HG03196 (cell line): ENCODE results near the gene PECR.

Source experiments
- ATAC-seq: cut with Tn5 transposase; IDR thresholded peaks from one replicate; pipeline ENCODE4 v1.9.1; 2021; ENCODE audit not compliant: unreplicated experiment

Gene PECR

DNA sequence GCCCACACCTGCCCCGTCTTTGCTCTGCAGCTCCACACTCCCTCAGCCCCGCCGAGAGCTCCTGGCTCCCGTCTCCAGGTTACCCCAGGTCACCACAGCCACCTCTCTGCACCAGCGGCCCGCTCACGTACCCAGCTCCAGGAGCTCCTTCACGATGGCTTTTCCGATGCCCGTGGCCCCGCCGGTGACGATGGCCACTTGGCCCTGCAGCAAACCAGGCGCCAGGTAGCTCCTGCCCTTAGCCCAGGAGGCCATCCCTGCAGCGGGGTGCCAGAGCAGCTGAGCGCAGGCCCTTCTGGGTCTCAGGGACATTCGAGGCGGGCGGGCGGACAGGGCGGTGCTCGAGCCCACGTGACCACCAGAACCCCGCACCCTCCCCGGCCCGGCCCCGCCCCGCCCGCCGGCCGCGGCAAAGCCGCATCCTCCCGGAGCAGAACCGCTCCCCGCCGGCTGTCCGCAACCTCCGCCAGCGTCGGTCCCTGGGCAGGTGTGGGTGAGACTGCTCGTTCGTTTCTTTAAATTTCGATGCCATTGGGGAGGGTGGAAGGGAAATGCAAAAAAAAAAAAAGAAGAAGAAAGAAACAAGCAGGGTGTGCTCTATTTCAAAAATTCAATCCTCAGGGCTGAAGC lies at the start of gene PECR, which contains the start of gene TMEM169:
Gene PECR (minus strand): TSS at position 323 of the 630 bp plus-strand sequence. CDS start 68 bp downstream, at position 255.
Gene TMEM169 (plus strand): TSS at position 433 of the 630 bp plus-strand sequence. CDS start 14,045 bp downstream, outside the sequence.
- peak; percentile 89 for ATAC-seq

DNA sequence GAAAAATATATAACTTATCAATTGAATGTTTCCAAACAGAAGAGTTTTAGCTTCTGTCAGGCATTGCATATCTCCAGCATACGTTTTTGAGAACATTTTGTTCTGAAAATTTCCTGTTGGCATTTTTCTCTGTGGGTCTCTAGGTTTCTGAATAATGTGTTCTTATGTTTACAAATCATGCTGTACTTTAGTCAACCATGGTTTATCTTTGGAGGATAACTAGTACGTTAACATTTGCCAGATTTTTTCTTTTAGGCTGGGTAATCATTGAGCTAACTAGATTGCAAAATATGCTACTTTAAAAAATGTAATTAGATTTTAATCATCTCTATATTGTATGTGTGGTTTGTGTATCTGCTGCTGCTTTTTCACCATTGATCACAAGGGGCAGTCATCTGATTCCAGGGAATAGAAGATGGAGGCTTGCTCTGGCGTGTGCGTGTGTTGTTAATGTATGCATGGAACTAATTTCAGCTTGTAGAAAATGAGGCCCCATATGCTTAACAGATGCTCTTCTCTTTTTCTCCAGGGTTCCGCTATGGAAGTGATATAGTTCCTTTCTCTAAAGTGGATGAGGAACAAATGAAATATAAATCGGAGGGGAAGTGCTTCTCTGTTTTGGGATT lies 48.9 kb upstream of the PECR start:
- ATAC-seq: no peak

DNA sequence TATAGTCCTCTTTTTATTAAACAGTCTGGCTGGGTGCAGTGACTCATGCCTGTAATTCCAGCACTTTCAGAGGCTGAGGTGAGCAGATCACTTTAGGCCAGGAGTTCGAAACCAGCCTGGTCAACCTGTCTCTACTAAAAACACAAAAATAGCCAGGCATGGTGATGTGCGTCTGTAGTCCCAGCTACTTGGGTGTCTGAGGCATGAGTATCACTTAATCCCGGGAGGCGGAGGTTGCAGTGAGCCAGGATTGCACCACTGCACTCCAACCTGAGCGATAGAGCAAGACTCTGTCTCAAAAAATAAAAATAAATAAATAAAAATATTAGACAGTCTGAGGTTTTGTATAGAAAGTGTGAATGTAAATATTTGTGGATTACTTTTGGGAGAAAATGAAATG lies 45.3 kb upstream of the PECR start:
- ATAC-seq: no peak

DNA sequence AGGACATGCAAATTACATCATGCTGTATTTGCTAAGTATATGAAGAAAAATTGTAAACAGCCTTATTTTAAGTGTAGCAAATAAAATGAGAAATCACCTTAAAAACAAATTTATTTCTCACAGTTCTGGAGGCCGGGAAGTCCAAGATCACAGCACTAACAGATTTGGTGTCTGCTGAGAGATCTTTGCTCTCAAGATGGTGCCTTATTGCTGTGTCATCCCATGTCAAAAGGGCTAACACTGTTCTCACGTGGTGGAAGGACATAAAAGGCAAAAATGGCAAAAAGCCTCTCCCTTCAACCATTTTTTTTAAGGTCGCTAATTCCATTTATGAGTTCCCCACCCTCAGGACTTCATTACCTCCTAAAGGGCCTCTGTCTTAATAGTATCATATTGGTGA lies 39.6 kb upstream of the PECR start:
- ATAC-seq: no peak

DNA sequence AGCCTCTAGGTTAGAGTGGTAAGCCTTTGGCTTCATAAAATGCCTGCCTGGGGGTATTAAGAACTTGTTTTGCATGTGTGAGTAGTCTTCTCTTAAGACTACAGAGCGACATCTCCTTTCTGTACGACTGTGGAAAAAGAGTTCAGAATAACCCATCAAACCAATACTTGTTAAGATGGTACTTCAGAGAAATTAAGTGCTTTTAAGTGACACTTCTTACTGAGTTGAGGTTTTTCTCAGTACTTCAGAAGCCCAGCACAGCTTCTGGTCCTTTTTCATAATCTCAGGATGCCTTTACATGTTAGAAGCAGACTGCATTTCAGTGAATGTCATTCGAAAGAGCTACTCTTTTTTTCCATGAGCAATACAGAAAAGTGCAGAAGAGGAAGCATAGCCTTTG lies 38.4 kb upstream of the PECR start:
- ATAC-seq: no peak

DNA sequence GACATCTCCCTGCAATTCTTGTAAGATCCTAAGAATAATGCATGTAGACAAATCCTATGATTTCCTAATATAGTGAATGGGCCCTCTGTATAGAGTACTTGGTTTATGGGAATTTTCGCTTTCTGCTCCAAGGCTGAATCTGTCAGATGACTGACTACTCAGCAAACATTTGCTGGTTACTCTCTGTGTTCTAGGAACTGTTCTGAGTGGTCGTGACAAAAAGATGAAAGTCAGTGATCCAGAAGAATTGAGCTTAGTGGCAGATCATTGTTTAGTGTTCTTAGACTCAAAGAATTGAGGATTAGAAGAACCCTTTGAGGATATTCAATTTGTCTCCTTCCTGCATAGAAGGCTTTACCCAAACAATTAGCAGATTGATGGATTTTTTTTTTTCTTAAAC lies 37.5 kb upstream of the PECR start:
- no peak for ATAC-seq

DNA sequence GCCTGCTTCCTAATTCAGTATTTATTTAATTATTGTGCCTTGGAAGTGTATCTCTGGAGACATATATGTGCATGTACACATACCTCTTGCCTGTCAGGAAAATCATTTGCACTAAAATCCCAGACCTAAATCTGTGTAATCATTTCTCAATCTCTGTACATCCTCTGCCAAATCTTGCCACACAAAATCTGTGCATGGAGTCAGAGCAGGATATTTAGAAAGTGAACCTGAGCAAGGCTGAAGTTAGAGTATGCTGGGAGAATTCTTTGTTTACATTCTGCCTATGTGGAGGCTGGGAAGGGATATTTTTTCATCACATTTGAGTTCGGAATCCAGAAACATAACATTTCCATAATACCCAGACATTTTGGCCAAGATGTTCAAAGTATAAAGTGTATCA lies 36.9 kb upstream of the PECR start:
- ATAC-seq: no peak

DNA sequence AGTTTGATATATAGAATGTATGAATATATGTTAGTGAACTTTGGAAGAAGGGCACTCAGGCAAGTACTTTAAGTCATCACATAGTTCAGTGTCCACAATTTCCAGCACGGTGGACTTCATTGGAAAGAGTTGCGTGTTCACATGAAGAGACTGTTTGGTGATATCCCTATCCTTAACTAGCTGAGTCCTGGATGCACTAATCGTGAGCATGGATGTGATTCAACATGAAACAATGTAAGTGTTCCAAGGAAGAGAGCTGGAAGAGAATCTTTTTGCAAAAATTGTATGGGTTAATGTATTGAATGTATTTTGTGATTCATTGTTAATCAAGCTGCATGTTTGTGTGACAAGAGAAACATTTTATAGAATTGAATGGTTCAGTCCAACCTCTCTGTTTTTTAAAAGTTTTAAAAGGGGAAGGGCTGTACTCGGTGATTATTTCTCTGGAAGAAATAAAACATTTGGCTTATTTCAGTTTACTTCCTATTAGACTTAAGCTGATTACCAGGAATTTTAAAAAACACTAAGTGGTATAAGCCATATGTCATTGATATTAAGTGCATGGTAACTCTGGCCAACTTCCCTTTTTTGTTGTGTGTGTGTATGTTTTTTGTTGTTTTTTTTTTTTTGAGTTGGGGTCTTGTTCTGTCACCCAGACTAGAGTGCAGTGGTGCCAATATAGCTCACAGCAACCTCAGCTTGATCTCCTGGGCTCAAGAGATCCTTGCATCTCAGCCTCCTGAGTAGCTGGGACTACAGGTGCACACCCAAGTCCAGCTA lies 36.1 kb upstream of the PECR start:
- no peak for ATAC-seq

DNA sequence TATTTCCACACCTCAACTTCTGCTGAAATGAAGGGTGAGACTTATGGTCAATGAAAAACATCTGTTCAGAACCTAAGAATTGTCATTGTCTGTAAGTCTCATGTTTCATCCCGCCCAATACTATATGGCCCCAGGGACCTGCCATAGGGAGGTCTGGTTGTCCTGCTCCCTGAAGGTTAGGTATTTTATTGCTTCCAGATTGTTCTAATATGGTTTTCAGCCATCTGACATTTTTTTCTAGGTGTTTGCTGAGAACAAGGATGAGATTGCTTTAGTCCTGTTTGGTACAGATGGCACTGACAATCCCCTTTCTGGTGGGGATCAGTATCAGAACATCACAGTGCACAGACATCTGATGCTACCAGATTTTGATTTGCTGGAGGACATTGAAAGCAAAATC lies 34.8 kb upstream of the PECR start:
- ATAC-seq: no peak

DNA sequence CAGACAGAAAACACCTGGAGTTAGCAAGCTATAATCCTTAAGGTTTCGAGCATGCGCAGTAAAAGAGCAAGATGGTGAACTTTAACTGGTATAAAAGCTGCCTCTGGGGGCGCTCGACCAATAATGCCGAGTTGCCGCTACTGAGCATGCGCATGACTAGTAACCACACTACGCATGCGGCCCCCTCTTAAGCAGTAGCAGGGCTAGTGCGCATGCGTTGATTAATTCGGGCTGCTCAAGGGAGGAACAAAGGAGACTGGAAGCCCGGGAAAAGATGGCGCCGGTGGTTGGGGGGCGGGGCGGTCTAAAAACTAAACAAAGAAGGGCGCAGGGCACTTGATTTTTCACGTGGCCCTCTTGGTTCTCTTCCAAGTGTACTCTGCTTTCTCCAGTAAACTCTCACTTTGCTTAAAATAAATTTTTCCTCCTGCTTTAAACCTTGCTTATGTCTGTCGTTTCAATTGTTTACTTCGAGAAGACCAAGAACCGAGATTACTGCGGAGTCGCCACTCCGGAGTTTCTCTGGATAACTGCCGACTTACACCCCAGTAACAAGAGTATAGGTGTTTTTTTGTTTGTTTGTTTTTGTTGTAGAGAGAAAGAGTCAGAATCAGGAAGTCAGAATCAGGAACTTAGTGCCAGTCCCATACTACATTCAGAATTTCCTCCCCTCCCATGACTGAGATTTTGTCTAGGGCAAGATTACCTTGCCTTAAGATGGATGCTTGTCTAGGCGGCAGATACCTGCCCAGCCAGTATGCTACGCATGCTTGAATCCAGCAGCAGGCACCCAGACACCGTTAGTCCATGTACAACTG lies 33.3 kb upstream of the PECR start:
- ATAC-seq: peak; percentile 59

DNA sequence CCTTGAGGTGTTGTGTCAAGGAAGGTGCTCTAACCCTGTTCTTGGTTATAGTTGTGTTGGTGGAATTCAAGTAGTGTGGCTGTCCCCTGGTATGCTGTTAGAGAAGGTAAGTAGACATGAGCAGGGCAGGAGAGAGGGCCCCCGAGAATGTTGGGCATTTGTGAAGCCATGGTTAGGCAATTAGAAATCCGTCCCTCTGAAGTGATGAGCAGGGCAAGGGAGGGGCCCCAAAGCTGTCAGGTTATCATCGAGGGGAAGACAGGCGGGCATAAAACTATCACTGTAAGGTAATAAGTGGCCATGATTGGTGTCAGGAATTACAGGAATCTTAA lies 32.7 kb upstream of the PECR start:
- ATAC-seq: peak; percentile 5

DNA sequence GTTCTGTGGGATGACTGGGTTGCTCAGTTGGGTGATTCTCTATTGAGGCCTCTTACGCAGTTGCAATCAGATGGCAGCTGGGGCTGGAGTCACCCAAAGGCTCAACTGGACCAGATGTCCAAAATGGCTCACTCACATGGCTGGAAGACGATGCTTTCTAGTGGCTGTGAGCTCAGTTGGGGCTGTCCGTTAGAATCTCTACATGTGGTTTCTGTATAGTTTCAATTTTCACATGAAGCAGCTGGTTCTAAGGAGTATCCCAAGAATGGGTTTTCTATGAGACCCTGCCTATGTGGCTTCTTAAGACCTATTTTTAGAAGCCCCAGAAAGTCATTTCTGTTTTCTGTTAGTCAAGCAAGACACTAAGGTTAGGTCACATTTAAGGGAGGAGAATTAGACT lies 32.0 kb upstream of the PECR start:
- ATAC-seq: peak; percentile 52

DNA sequence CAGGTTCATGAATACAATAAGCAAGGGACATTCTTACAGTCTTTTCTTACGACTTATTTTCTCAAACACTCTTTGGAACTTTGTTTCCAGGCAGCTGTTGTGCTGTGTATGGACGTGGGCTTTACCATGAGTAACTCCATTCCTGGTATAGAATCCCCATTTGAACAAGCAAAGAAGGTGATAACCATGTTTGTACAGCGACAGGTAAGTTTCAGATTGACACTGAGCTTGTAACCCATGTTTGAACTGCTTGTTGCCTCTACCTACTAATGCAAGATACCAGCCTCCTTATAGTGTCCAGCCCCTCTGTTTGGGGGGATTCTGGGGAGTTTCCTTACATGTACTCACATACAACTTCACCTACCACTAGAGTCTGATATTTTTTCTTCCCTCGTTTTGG lies 31.3 kb upstream of the PECR start:
- no peak for ATAC-seq

DNA sequence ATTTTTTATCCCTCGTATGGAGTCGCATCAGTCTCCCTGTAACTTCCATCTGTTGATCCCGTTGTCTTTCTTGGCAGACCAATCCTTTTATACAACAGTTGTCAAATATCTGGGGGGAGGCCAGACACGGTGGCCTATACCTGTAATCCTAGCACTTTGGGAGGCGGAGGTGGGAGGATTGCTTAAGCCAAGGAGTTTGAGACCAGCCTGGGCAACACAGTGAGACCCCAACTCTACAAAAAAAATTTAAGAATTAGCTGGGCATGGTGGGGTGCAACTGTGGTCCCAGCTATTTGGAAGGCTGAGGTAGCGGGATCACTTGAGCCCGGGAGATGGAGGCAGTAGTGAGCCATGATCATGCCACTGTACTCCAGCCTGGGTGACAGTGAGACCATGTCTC lies 29.5 kb upstream of the PECR start:
- ATAC-seq: no peak

DNA sequence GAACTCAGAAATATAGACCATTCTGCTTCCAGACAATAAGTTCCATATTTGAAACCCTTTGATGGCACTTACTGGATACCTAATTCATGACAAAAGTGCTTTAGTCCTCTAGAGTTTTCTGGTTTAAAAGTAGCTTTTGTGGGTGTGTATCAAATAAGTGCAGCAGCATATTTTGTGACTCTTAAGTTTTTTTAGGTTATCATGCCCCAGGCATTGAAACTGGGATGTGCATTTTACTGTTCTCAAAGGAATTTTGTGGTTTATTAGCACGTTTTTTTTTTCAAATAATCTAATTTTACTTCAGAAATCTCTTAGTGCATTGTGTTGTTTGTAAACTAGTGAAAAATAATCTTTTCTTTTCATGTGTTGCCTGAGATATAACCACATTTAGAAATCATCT lies 29.0 kb upstream of the PECR start:
- no peak for ATAC-seq

DNA sequence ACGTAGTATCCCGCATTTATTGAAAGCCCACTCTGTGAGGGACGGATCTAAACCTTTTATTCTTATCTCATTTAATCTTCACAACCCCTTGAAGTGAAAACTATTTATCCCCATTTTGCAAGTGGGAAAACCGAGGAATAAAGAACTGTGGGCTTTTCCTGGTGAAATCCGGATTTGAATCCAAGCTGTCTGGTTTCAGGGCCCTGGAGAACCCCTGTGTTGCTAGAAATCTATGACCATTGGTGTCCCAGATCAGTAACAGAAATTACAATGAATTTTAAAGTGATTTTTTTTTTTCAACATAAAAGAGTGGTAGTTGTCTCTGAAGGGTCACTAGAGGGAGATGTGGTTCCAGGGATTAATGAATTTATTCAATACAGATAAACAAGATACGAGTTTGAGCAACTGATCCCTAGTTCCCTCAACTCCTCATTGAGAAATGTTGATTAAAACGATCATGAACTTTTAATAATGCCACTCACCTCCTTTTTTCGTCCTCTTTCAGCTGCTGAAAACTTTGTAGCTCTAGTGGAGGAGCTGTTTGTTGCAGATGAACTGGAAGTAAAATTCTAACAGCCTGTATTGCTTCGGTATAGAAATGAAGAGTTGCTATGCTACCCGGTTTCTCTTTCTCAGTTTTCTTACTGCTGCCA lies 28.5 kb upstream of the PECR start:
- no peak for ATAC-seq

DNA sequence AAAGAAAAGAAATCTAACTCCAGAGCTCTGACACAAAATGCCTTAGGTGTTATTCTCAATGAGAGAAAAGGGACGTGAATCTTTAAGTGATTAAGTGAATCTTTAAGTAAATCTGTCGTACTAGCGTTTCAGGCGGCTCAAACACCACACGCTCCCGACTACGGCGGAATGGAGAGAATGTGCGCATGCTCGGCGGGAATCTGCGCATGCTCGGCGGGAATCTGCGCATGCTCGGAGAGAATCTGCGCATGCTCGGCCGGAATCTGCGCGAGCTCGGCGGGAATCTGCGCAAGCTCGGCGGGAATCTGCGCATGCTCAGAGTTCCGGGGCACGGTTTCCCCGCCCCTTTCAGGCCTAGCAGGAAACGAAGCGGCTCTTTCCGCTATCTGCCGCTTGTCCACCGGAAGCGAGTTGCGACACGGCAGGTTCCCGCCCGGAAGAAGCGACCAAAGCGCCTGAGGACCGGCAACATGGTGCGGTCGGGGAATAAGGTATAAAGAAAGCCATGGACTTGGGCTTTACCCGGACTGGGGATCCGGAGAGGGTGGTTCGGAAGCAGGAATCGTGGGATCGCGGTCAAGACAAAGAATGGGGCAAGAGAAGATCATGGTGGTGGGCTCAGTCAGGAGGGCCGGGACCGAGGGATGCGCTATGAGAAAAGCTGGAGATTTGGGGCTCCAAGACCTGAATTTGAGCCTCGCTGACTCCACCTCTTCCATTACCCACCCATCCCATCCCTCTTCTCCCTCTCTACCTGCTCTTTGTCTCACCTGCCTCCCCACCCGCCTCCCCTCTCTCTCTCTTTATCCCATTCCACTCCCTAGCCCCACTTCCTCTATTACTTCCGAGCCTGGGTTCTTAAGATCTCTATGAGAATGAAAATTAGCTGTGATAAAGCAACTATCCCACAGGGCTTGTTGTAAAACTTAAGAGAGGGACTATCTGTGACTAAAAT lies 27.6 kb upstream of the PECR start, which contains the start of gene XRCC5:
Gene XRCC5 (plus strand): TSS at position 382 of the 955 bp plus-strand sequence. CDS start 89 bp downstream, at position 471.
- ATAC-seq: peak; percentile 60

DNA sequence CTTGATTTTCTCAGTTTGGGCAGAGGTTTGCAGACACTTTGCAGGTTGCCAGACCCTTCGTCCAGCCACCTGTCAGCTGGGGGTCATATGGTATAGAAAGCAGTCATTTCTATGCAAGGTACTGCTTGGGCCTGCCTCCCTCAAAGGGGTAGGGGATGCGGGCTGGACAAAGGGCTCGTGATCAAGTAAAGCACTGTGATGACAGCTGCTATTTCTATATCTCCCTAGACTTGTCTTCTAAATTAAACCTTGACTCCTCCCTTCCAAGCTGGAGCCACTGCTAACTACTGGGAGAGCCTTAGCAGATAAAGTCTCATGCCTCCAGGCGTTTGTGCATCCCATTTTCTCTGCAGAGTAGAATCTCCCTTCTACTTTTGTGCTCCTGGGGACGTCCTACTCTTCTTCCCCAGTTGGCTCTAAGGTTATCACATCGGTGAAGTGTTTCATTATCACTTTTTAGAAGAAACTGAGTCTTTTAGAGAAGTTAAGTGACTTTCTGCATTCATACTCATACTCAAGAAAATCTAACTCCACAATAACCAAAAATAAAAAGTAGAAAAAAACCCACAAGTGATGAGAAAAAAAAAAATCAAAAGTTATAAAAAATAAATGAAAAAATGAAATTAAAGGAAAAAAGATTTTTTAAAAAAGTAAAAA lies 26.8 kb upstream of the PECR start:
- ATAC-seq: no peak

DNA sequence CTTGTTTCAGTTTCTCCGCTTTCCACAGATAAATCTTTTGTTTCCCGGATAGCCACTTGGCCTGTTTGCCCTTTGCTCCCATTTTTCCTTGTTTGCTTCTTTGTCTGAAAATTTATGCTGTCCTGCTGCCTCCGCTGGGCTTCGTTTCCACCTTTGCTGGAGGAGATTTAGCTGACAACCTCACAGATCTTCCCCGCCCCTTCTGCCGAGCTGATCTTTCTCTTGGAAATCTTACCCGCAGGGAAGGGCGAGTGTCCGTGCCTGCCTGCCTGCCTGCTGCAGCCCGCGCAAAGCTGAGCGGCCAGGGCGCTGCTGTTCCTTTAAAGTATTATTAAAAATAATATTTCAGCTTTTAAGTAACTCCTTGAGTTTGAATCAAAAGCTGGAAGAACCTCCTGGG lies 26.2 kb upstream of the PECR start:
- ATAC-seq: no peak
